Neural cell (in vitro differentiated cells): ENCODE results near the gene TNS4. TPM values are rescaled to one million over a fixed set of nuclear protein-coding genes. Genes with fewer than 3 reads are reported as not detected.

Experiments
- H2AFZ ChIP-seq: fragments of 200-600, 300-800 bp; sonication (generic), shearing (Covaris generic); 2 replicates; pipeline ENCODE4 v1.6.0; 2014; ENCODE audit warnings: low read depth, mild to moderate bottlenecking, antibody characterized with exemption, low read length, moderate library complexity
- H3F3A ChIP-seq: fragments of 200-600 bp; shearing (Covaris generic); 2 replicates; pipeline ENCODE4 v1.6.1; 2016; ENCODE audit warnings: mild to moderate bottlenecking, moderate library complexity, mixed read lengths, antibody characterized with exemption, low read length; ENCODE audit not compliant: insufficient read depth, poor library complexity, severe bottlenecking
- H3K27ac ChIP-seq: fragments of 200-600, 300-800 bp; sonication (generic), shearing (Covaris generic); 2 replicates; pipeline ENCODE4 v1.5.1; 2014; ENCODE audit warnings: mild to moderate bottlenecking, low read length, moderate library complexity
- H3K27me3 ChIP-seq: fragments of 300-800, 200-600 bp; sonication (generic), shearing (Covaris generic); 2 replicates; pipeline ENCODE4 v1.6.0; 2014; ENCODE audit warnings: mild to moderate bottlenecking, low read depth, low read length, moderate library complexity; ENCODE audit not compliant: insufficient read depth
- H3K36me3 ChIP-seq: fragments of 300-800, 200-600 bp; sonication (generic), shearing (Covaris generic); 2 replicates; pipeline ENCODE4 v1.5.1; 2014; ENCODE audit warnings: mild to moderate bottlenecking, antibody characterized with exemption, low read length, moderate library complexity; ENCODE audit not compliant: insufficient read depth
- H3K4me2 ChIP-seq: fragments of 300-800, 200-600 bp; sonication (generic), shearing (Covaris generic); 2 replicates; pipeline ENCODE4 v1.6.0; 2014; ENCODE audit warnings: mild to moderate bottlenecking, low read length
- H3K4me3 ChIP-seq: fragments of 300-800, 200-600 bp; sonication (generic), shearing (Covaris generic); 2 replicates; pipeline ENCODE4 v1.5.1; 2014; ENCODE audit warnings: mild to moderate bottlenecking, low read length, moderate library complexity
- H3K79me2 ChIP-seq: fragments of 200-600 bp; shearing (Covaris generic); replicated peaks from 2 replicates; pipeline ENCODE4 v1.6.0; 2014; ENCODE audit warnings: mild to moderate bottlenecking, low read length, moderate library complexity; ENCODE audit not compliant: insufficient read depth
- H3K9ac ChIP-seq: fragments of 300-800, 200-600 bp; sonication (generic), shearing (Covaris generic); 2 replicates; pipeline ENCODE4 v1.6.1; 2016; ENCODE audit warnings: mild to moderate bottlenecking, low read length, mixed read lengths
- H3K9me2 ChIP-seq: fragments of 200-600 bp; shearing (Covaris generic); 2 replicates; pipeline ENCODE4 v1.6.1; 2016; ENCODE audit warnings: mild to moderate bottlenecking, low read length, mixed read lengths; ENCODE audit not compliant: insufficient read depth
- H3K9me3 ChIP-seq: fragments of 200-600, 300-800 bp; sonication (generic), shearing (Covaris generic); 2 replicates; pipeline ENCODE4 v1.6.1; 2016; ENCODE audit warnings: mild to moderate bottlenecking, mixed run types, low read length, moderate library complexity, mixed read lengths
- H4K20me1 ChIP-seq: fragments of 200-600 bp; shearing (Covaris generic); 2 replicates; pipeline ENCODE4 v1.6.1; 2016; ENCODE audit warnings: mild to moderate bottlenecking, mixed run types; ENCODE audit not compliant: insufficient read depth
- EP300 ChIP-seq: fragments of 450-650 bp; conservative IDR thresholded peaks from 2 replicates; pipeline ENCODE4 v1.6.1; 2014; ENCODE audit warnings: antibody characterized with exemption, mild to moderate bottlenecking, moderate library complexity; ENCODE audit not compliant: poor library complexity, severe bottlenecking
- EZH2 ChIP-seq: fragments of 200-600, 300-800 bp; shearing (Covaris generic), sonication (generic); IDR thresholded peaks from 2 replicates; pipeline ENCODE4 v1.6.1; 2014; ENCODE audit warnings: antibody characterized with exemption, low read length, borderline replicate concordance, mild to moderate bottlenecking; ENCODE audit not compliant: insufficient read depth, poor library complexity, severe bottlenecking
- MXI1 ChIP-seq: fragments of 450-650 bp; conservative IDR thresholded peaks from 2 replicates; pipeline ENCODE4 v1.6.1; 2014; ENCODE audit warnings: antibody characterized with exemption, mild to moderate bottlenecking; ENCODE audit not compliant: poor library complexity, severe bottlenecking
- POLR2AphosphoS5 ChIP-seq: IDR thresholded peaks from 2 replicates; pipeline ENCODE4 v1.6.1; 2012
- RAD21 ChIP-seq: fragments of 450-650 bp; conservative IDR thresholded peaks from 2 replicates; pipeline ENCODE4 v1.6.1; 2014; ENCODE audit warnings: antibody characterized with exemption, mild to moderate bottlenecking, moderate library complexity
- SMC3 ChIP-seq: fragments of 450-650 bp; conservative IDR thresholded peaks from 2 replicates; pipeline ENCODE4 v1.6.1; 2014; ENCODE audit warnings: antibody characterized with exemption, mild to moderate bottlenecking, moderate library complexity; ENCODE audit not compliant: poor library complexity
- TAF1 ChIP-seq: IDR thresholded peaks from 2 replicates; pipeline ENCODE4 v1.6.1; 2012; ENCODE audit warnings: low read depth
- polyA plus RNA-seq: library from polyadenylated mRNA; depleted of rRNA; stranded (reverse); fragments of >200 nt; gene quantifications from 2 replicates; pipeline ENCODE4 v1.2.3, GENCODE V29; 2014
- TF ChIP-seq, protein P1 (sequence below): fragments of 450-650 bp; IDR thresholded peaks from 2 replicates; pipeline ENCODE4 v1.5.1; 2014; ENCODE audit warnings: antibody characterized with exemption, mild to moderate bottlenecking, moderate library complexity; ENCODE audit not compliant: poor library complexity, severe bottlenecking
- TF ChIP-seq, protein P2 (sequence below): IDR thresholded peaks from 2 replicates; pipeline ENCODE4 v1.6.1; 2012; ENCODE audit warnings: borderline replicate concordance

TNS4 gene
- polyA plus RNA-seq, 1 donor from 2014 or later = not detected

DNA sequence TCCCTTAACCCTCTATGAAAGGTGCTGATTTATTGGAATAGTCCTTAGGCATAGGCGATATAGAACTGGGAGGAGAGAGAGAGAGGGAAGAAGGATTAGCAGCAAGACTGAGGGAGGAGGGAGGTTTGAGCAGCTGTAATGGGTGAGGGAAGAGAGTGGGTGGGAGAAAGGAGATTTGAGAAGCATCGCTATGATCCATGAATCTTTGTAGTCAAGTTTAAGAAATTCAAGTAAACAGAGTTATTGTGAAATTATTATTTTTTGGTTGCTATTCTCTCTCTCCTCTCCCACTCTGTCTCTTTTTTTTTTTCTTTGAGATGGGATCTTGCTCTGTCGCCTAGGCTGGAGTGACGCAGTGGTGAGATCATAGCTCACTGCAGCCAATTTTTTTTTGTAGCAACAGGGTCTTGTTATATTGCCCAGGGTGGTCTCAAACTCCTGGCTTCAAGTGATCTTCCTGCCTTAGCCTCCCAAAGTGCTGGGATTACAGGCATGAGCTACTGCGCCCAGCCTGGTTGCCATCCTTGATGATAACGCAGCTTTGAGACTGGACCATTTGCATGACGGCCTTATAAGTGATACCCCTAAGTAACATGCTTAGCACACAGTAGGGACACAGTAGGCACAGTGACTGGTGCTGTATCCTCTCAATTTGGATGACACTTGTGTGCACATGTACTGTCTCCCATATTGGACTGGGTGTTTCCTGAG lies 21.0 kb upstream of the TNS4 start:
- Histone ChIP-seq H3K4me3 (no peak overlapping the region), H3K27me3 (no peaks in the 10 kb centered on the region), H3K79me2 (no peaks in the 10 kb centered on the region), H3K9ac (no peak overlapping the region), H3F3A (no peaks in the 10 kb centered on the region), H3K9me2 (no peaks in the 10 kb centered on the region), H2AFZ (no peak overlapping the region), H3K36me3 (no peaks in the 10 kb centered on the region), H3K9me3 (no peaks in the 10 kb centered on the region), H3K27ac (no peak overlapping the region), H4K20me1 (no peaks in the 10 kb centered on the region), H3K4me2 (no peak overlapping the region)
- TF ChIP-seq TAF1 (no peak), RAD21 (no peak), EP300 (no peak), EZH2 (no peak), POLR2AphosphoS5 (no peak)
- TF ChIP-seq, protein P1, sequence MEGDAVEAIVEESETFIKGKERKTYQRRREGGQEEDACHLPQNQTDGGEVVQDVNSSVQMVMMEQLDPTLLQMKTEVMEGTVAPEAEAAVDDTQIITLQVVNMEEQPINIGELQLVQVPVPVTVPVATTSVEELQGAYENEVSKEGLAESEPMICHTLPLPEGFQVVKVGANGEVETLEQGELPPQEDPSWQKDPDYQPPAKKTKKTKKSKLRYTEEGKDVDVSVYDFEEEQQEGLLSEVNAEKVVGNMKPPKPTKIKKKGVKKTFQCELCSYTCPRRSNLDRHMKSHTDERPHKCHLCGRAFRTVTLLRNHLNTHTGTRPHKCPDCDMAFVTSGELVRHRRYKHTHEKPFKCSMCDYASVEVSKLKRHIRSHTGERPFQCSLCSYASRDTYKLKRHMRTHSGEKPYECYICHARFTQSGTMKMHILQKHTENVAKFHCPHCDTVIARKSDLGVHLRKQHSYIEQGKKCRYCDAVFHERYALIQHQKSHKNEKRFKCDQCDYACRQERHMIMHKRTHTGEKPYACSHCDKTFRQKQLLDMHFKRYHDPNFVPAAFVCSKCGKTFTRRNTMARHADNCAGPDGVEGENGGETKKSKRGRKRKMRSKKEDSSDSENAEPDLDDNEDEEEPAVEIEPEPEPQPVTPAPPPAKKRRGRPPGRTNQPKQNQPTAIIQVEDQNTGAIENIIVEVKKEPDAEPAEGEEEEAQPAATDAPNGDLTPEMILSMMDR = no peak

DNA sequence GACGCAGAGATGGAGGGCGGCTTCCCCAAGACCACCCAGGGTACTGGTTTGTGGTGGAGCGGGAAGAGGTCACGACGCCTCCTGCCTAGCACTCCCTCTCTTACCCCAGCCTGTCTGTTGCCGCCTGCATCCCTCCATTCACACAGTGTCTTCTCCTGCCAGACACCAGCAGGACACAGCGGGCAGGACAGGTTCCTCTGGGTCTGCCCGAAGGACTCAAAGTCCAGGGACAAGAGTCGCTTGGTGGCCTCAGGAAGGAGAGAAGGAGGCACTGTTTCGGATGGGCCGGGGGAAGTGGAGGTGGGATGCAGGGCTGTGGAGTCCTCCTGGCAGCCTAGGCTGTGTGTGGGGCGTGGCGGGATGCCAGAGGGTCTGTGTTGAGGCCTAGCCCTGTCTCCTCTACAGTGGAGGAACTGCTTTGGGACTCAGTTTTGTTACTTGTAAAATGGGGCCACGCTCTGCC lies 19.6 kb upstream of the TNS4 start:
- H3K27ac ChIP-seq = no peak overlapping the region
- H3K27me3 ChIP-seq = no peaks in the 10 kb centered on the region
- H3K4me2 ChIP-seq = no peak overlapping the region
- no peaks in the 10 kb centered on the region for H3K79me2 ChIP-seq
- no peak overlapping the region for H3K9ac ChIP-seq
- H3K9me3 ChIP-seq = no peaks in the 10 kb centered on the region
- TF ChIP-seq SMC3 (no peak), EP300 (no peak), RAD21 (no peak), TAF1 (no peak), EZH2 (no peak), MXI1 (no peak), POLR2AphosphoS5 (no peak)
- TF ChIP-seq, protein P2, sequence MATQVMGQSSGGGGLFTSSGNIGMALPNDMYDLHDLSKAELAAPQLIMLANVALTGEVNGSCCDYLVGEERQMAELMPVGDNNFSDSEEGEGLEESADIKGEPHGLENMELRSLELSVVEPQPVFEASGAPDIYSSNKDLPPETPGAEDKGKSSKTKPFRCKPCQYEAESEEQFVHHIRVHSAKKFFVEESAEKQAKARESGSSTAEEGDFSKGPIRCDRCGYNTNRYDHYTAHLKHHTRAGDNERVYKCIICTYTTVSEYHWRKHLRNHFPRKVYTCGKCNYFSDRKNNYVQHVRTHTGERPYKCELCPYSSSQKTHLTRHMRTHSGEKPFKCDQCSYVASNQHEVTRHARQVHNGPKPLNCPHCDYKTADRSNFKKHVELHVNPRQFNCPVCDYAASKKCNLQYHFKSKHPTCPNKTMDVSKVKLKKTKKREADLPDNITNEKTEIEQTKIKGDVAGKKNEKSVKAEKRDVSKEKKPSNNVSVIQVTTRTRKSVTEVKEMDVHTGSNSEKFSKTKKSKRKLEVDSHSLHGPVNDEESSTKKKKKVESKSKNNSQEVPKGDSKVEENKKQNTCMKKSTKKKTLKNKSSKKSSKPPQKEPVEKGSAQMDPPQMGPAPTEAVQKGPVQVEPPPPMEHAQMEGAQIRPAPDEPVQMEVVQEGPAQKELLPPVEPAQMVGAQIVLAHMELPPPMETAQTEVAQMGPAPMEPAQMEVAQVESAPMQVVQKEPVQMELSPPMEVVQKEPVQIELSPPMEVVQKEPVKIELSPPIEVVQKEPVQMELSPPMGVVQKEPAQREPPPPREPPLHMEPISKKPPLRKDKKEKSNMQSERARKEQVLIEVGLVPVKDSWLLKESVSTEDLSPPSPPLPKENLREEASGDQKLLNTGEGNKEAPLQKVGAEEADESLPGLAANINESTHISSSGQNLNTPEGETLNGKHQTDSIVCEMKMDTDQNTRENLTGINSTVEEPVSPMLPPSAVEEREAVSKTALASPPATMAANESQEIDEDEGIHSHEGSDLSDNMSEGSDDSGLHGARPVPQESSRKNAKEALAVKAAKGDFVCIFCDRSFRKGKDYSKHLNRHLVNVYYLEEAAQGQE = no peak
- TF ChIP-seq, protein P1 = no peak
- no peak overlapping the region for H3K4me3 ChIP-seq
- H3K9me2 ChIP-seq = no peaks in the 10 kb centered on the region
- no peaks in the 10 kb centered on the region for H4K20me1 ChIP-seq
- no peak overlapping the region for H2AFZ ChIP-seq
- H3F3A ChIP-seq = no peaks in the 10 kb centered on the region
- H3K36me3 ChIP-seq = no peaks in the 10 kb centered on the region
